Kidney (tissue), 14 donors: ENCODE results near the gene ADGRL3. TPM values are rescaled to one million over a fixed set of nuclear protein-coding genes. Genes with fewer than 3 reads are reported as not detected.

Experiments used
- DNase-seq, 5 donors: peaks; one replicate each; pipeline ENCODE4 v3.0.0-alpha.2; 2013 to 2020
- FAIRE-seq: peaks from 2 replicates; lab custom pipeline; 2012; peaks lifted over from hg19 to GRCh38; lab: Jason Lieb, UNC
- H3K27ac ChIP-seq, 2 donors: one replicate each; pipeline ENCODE4 v1.7.0; 2013; ENCODE audit warnings: low read depth in 2 of 2, low read length in 2 of 2, inconsistent platforms in 1 of 2
- H3K27me3 ChIP-seq: one replicate; pipeline ENCODE4 v1.7.1; 2013; ENCODE audit warnings: low read length, inconsistent platforms; ENCODE audit not compliant: control insufficient read depth, insufficient read depth
- H3K36me3 ChIP-seq, 3 donors: one replicate each; pipeline versions ENCODE4 v1.7.0 to v1.7.1; 2013; ENCODE audit warnings: low read length in 3 of 3, control low read depth in 1 of 3, inconsistent platforms in 1 of 3; ENCODE audit not compliant: insufficient read depth in 3 of 3, control insufficient read depth in 2 of 3
- H3K4me1 ChIP-seq, 3 donors: one replicate each; pipeline versions ENCODE4 v1.7.0 to v1.7.1; 2013; ENCODE audit warnings: low read length in 3 of 3, inconsistent platforms in 1 of 3, low read depth in 1 of 3; ENCODE audit not compliant: control insufficient read depth in 2 of 3, insufficient read depth in 2 of 3
- H3K4me3 ChIP-seq, 3 donors: one replicate each; pipeline versions ENCODE4 v1.7.0 to v1.8.1; 2013; ENCODE audit warnings: low read length in 3 of 3, control low read depth in 1 of 3, inconsistent platforms in 1 of 3
- H3K9ac ChIP-seq, 3 donors: one replicate each; pipeline versions ENCODE4 v1.7.0 to v1.7.1; 2013; ENCODE audit warnings: low read length in 3 of 3, control low read depth in 1 of 3, inconsistent platforms in 1 of 3
- H3K9me3 ChIP-seq, 3 donors: one replicate each; pipeline versions ENCODE4 v1.7.0 to v1.7.1; 2013; ENCODE audit warnings: low read length in 3 of 3, control low read depth in 1 of 3, inconsistent platforms in 1 of 3; ENCODE audit not compliant: control insufficient read depth in 2 of 3, insufficient read depth in 1 of 3
- CTCF ChIP-seq: IDR thresholded peaks from 3 replicates; pipeline ENCODE4 v1.5.1; 2012; ENCODE audit warnings: mild to moderate bottlenecking, moderate library complexity, borderline replicate concordance; ENCODE audit not compliant: insufficient read depth; ENCODE audit errors: extremely low read depth
- intact Hi-C: fragments of 100-400 bp; cut with DNase I; formaldehyde crosslinking; loops from one replicate; pipeline ENCODE4 v1.11.1; 2022
- polyA plus RNA-seq: library from polyadenylated mRNA; stranded (reverse); fragments of 350-450 nt; fragmentation: Illumina TruSeq; extraction: RNeasy Lipid Tissue Mini Kit (QIAGEN cat#74804); gene quantifications from one replicate; pipeline ENCODE4 v1.2.3, GENCODE V29; 2014; ENCODE audit warnings: low read depth, low replicate concordance; ENCODE audit not compliant: insufficient read depth
- total RNA-seq: library from RNA; stranded (reverse); fragmentation: NEBNext Ultra II Directional; extraction: Animal tissue kit (Norgen Biotek cat#: 25700); gene quantifications from one replicate; pipeline ENCODE4 v1.2.1, GENCODE V29; 2021
- donor health status: control.
- donor health status: control.
- donor health status: control.
- donor health status: control.
- donor health status: control.
- donor health status: DM: yes; HTN: yes; CAD: no.
- donor health status: Normal renal cell carcinoma (clear cell type).

ADGRL3 gene
- total and polyA plus RNA-seq, 2 donors from 2014 or later, result 1.3 to 8.9 TPM

GRCh38 chr4:61374447-61374891, 174.3 kb downstream of the ADGRL3 start:
- H3K36me3 ChIP-seq, result no peaks in the 10 kb centered on the region

GRCh38 chr4:61375301-61375700, 175.2 kb downstream of the ADGRL3 start:
- DNase-seq (no peak), FAIRE-seq (no peak)
- Histone ChIP-seq H3K9ac (no peak overlapping the region), H3K4me3 (no peak overlapping the region), H3K36me3 (no peaks in the 10 kb centered on the region), H3K4me1 (no peaks in the 10 kb centered on the region), H3K27ac (no peak overlapping the region), H3K9me3 (no peaks in the 10 kb centered on the region), H3K27me3 (no peaks in the 10 kb centered on the region)
- no peak for TF ChIP-seq CTCF
- intact Hi-C loops, result no loop called here

More at GRCh38 chr4:61374447-61374891, 174.3 kb downstream of the ADGRL3 start:
- FAIRE-seq, result no peak
- H3K4me1 ChIP-seq, result no peaks in the 10 kb centered on the region
- H3K27me3 ChIP-seq, result no peaks in the 10 kb centered on the region
- TF ChIP-seq CTCF, result no peak
- H3K9me3 ChIP-seq, result no peaks in the 10 kb centered on the region
- no peak overlapping the region for H3K9ac ChIP-seq
- peak in 2 of 5 donors; percentile 29 to 35 for DNase-seq
- no peak overlapping the region for H3K27ac ChIP-seq
- H3K4me3 ChIP-seq, result no peak overlapping the region
- intact Hi-C loops, result no loop called here

DNA sequence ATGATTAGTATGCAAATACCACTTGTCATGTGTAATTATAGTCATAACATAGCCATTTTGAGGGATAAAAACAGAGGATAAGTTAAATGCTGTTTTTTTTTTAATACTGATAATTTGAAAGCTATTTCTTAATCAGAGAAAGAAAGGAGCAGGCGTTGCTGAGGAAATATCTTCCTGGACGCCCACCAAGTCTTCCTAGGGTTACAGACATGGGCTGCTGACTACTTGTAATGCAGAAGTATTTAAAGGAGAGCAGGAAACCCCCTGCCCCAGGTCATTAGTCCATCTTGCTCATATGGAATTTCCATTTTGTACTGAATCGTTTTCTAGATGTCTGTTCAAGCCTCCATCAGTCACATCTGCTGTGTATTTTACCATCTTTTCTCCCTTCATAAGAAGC, 176.2 kb downstream of the ADGRL3 start:
- no peaks in the 10 kb centered on the region for H3K36me3 ChIP-seq
- intact Hi-C loops, result no loop called here
- no peak overlapping the region for H3K27ac ChIP-seq
- FAIRE-seq, result no peak
- H3K9ac ChIP-seq, result no peak overlapping the region
- H3K4me1 ChIP-seq, result no peaks in the 10 kb centered on the region
- no peaks in the 10 kb centered on the region for H3K9me3 ChIP-seq
- DNase-seq, result no peak
- H3K4me3 ChIP-seq, result no peak overlapping the region
- no peak for TF ChIP-seq CTCF
- no peaks in the 10 kb centered on the region for H3K27me3 ChIP-seq

GRCh38 chr4:61379406-61379805, 179.3 kb downstream of the ADGRL3 start:
- no peak overlapping the region for H3K9ac ChIP-seq
- H3K27me3 ChIP-seq, result no peaks in the 10 kb centered on the region
- H3K36me3 ChIP-seq, result no peaks in the 10 kb centered on the region
- no peak overlapping the region for H3K4me3 ChIP-seq
- no peaks in the 10 kb centered on the region for H3K4me1 ChIP-seq
- no peak overlapping the region for H3K27ac ChIP-seq
- FAIRE-seq (no peak), DNase-seq (no peak)
- no peak for TF ChIP-seq CTCF
- H3K9me3 ChIP-seq, result no peaks in the 10 kb centered on the region
- intact Hi-C loops, result no loop called here
